ENCODE data around the gene GRID1. TPM values are rescaled to one million over a fixed set of nuclear protein-coding genes. Genes with fewer than 3 reads are reported as not detected.

GRID1 gene
- total RNA-seq, 4 donors from 2014 or later = 0.03 to 2.7 (median 0.49) TPM

- Histone ChIP-seq H3K9me3 (no peaks in the 10 kb centered on the region), H3K4me1 (no peaks in the 10 kb centered on the region), H3K27ac (no peak overlapping the region), H3K36me3 (no peaks in the 10 kb centered on the region), H3K27me3 (no peaks in the 10 kb centered on the region), H3K4me3 (no peak overlapping the region)
- intact Hi-C loops (cut with DNase I) = no loop called here
- DNase-seq = no peak
- WGBS, 2 donors = 58 to 71% methylated on average over 10 of the region's 10 CpGs
- TF ChIP-seq CTCF (IDR thresholded peaks at IDR 0.05) (no peak), POLR2A (IDR thresholded peaks at IDR 0.05) (no peak)
These were observed 79.3 kb downstream of the GRID1 start for GRCh38 chr10:86287110-86287793.

GRCh38 chr10:86286236-86287109 is 80.1 kb downstream of the GRID1 start:
- no peaks in the 10 kb centered on the region for H3K27me3 ChIP-seq
- H3K9me3 ChIP-seq = no peaks in the 10 kb centered on the region
- no peaks in the 10 kb centered on the region for H3K36me3 ChIP-seq
- no peaks in the 10 kb centered on the region for H3K4me1 ChIP-seq
- WGBS, 2 donors = 72 to 76% methylated on average over 8 to 14 of the region's 18 CpGs
- intact Hi-C loops (cut with DNase I) = no loop called here
- DNase-seq = no peak
- H3K27ac ChIP-seq = no peak overlapping the region
- TF ChIP-seq CTCF (IDR thresholded peaks at IDR 0.05) (no peak), POLR2A (IDR thresholded peaks at IDR 0.05) (no peak)
- H3K4me3 ChIP-seq = no peak overlapping the region

GRCh38 chr10:86285136-86285790 is 81.3 kb downstream of the GRID1 start:
- no peak for DNase-seq
- WGBS, 2 donors = 74 to 84% methylated on average over 4 to 5 of the region's 10 CpGs
- Histone ChIP-seq H3K27ac (no peak overlapping the region), H3K4me1 (no peaks in the 10 kb centered on the region), H3K27me3 (no peaks in the 10 kb centered on the region), H3K36me3 (no peaks in the 10 kb centered on the region), H3K9me3 (no peaks in the 10 kb centered on the region), H3K4me3 (no peak overlapping the region)
- intact Hi-C loops (cut with DNase I) = no loop called here
- TF ChIP-seq POLR2A (IDR thresholded peaks at IDR 0.05) (no peak), CTCF (IDR thresholded peaks at IDR 0.05) (no peak)

GRCh38 chr10:86284355-86285105 is 82.1 kb downstream of the GRID1 start:
- intact Hi-C loops (cut with DNase I) = no loop called here
- H3K9me3 ChIP-seq = peaks cover 0 to under 1% (median 0%) of the 10 kb centered on the region in 3 donors
- H3K27ac ChIP-seq = no peak overlapping the region
- no peak for DNase-seq
- H3K36me3 ChIP-seq = no peaks in the 10 kb centered on the region
- no peaks in the 10 kb centered on the region for H3K27me3 ChIP-seq
- WGBS, 2 donors = 63 to 69% methylated on average over 4 to 7 of the region's 11 CpGs
- no peak for TF ChIP-seq POLR2A (IDR thresholded peaks at IDR 0.05)
- no peak for TF ChIP-seq CTCF (IDR thresholded peaks at IDR 0.05)
- no peaks in the 10 kb centered on the region for H3K4me1 ChIP-seq
- H3K4me3 ChIP-seq = no peak overlapping the region

Measured in esophagus squamous epithelium (tissue), 5 donors.